Caco-2 (cell line): ENCODE data around the gene GABRE. TPM values are rescaled to one million over a fixed set of nuclear protein-coding genes. Genes with fewer than 3 reads are reported as not detected.
A peak's percentile ranks its signal among the peaks of the same experiment; 100 is the strongest.

Experiments
- BruUV-seq: library from RNA; stranded (reverse); fragments of 400-500 nt; replicated peaks from 2 replicates; lab custom pipeline; 2021; lab: Mats Ljungman, UMichigan
- CTCF ChIA-PET: fragments of 300-600 bp; sonication (Branson Sonifier 250); formaldehyde crosslinking; loops from one replicate; lab custom pipeline; 2022; ENCODE audit warnings: antibody characterized with exemption; lab: Charles Lee
- POLR2A ChIA-PET: fragments of 300-600 bp; sonication (Branson Sonifier 250); formaldehyde crosslinking; loops from one replicate; lab custom pipeline; 2022; ENCODE audit warnings: antibody characterized with exemption; lab: Charles Lee
- DNase-seq, 2 experiments: peaks; one replicate each; pipeline versions ENCODE4 v3.0.0 to v3.0.0-alpha.2; 2020 to 2022
- H3K27me3 ChIP-seq: replicated peaks from 2 replicates; pipeline ENCODE4 v1.6.0; 2011; ENCODE audit warnings: low read length; ENCODE audit not compliant: control insufficient read depth, insufficient read depth
- H3K36me3 ChIP-seq: 2 replicates; pipeline ENCODE4 v1.5.1; 2011; ENCODE audit warnings: low read length; ENCODE audit not compliant: control insufficient read depth, insufficient read depth
- H3K4me1 ChIP-seq: fragments of 250-450 bp; sonication (Bioruptor Pico); 2 replicates; pipeline ENCODE4 v1.5.1; 2020; ENCODE audit warnings: mild to moderate bottlenecking
- H3K4me3 ChIP-seq: 2 replicates; pipeline ENCODE4 v1.5.1; 2011; ENCODE audit warnings: low read depth, mild to moderate bottlenecking, control low read depth, low read length
- H3K9me3 ChIP-seq: fragments of 250-450 bp; sonication (Bioruptor Pico); 2 replicates; pipeline ENCODE4 v1.5.1; 2020; ENCODE audit warnings: mild to moderate bottlenecking, moderate library complexity
- H3K27ac Mint-ChIP-seq: one replicate; pipeline ENCODE4 v1.8.0; 2022; ENCODE audit warnings: mixed read lengths; ENCODE audit not compliant: unreplicated experiment
- H3K27me3 Mint-ChIP-seq: one replicate; pipeline ENCODE4 v1.8.0; 2022; ENCODE audit warnings: mixed read lengths; ENCODE audit not compliant: insufficient read depth, unreplicated experiment
- H3K36me3 Mint-ChIP-seq: one replicate; pipeline ENCODE4 v1.8.0; 2022; ENCODE audit warnings: mild to moderate bottlenecking, mixed read lengths; ENCODE audit not compliant: insufficient read depth, unreplicated experiment
- H3K4me1 Mint-ChIP-seq: one replicate; pipeline ENCODE4 v1.8.0; 2022; ENCODE audit warnings: low read depth, mixed read lengths; ENCODE audit not compliant: unreplicated experiment
- H3K4me3 Mint-ChIP-seq: one replicate; pipeline ENCODE4 v1.8.0; 2022; ENCODE audit warnings: mild to moderate bottlenecking, moderate library complexity, mixed read lengths; ENCODE audit not compliant: unreplicated experiment
- H3K9me3 Mint-ChIP-seq: one replicate; pipeline ENCODE4 v1.8.0; 2022; ENCODE audit warnings: mixed read lengths; ENCODE audit not compliant: unreplicated experiment
- CTCF ChIP-seq, 2 experiments: fragments of 200-600 bp in 1 of 2; IDR thresholded peaks; 1 replicate in 1 of 2; 2 replicates in 1 of 2; pipeline versions ENCODE4 v1.5.1 to v1.8.0; 2011 to 2022; ENCODE audit warnings: antibody characterized with exemption in 1 of 2, control low read depth in 1 of 2, inconsistent platforms in 1 of 2, low read depth in 1 of 2, low read length in 1 of 2, mild to moderate bottlenecking in 1 of 2, moderate library complexity in 1 of 2; ENCODE audit not compliant: insufficient read depth in 1 of 2, severe bottlenecking in 1 of 2, unreplicated experiment in 1 of 2
- intact Hi-C: fragments of 100-400 bp; cut with micrococcal nuclease; formaldehyde crosslinking; loops from one replicate; pipeline ENCODE4 v1.10.0; 2022; ENCODE audit not compliant: unreplicated experiment
- total RNA-seq: library from RNA; stranded (reverse); gene quantifications from 2 replicates; pipeline ENCODE4 v1.2.3, GENCODE V29; 2022

Gene GABRE
- total RNA-seq, 1 experiment from 2014 or later, result 40.4 TPM

- no peak for TF ChIP-seq CTCF (IDR thresholded peaks at IDR 0.05; ENCODE audit: insufficient read depth in 1 of 2, low read depth in 1 of 2, low read length in 1 of 2, severe bottlenecking in 1 of 2, unreplicated experiment in 1 of 2)
- Mint-ChIP-seq H3K9me3 (no peaks in the 10 kb centered on the region), H3K4me3 (no peak overlapping the region), H3K4me1 (peaks cover 7% of the 10 kb centered on the region), H3K36me3 (peaks cover 5% of the 10 kb centered on the region), H3K27ac (no peak overlapping the region), H3K27me3 (no peaks in the 10 kb centered on the region)
- no TSS peak for BruUV-seq
- no peaks in the 10 kb centered on the region for H3K9me3 ChIP-seq
- intact Hi-C loops, result loop anchor here (10.0 kb wide), 1 partner anchor 67 kb away; no protein-coding TSS in a partner anchor
- ChIA-PET CTCF (no interaction called here), POLR2A (no interaction called here)
- no peak overlapping the region for H3K4me3 ChIP-seq
- DNase-seq, result no peak
- H3K4me1 ChIP-seq, result peaks cover 3% of the 10 kb centered on the region; the same call in 1 of the 2 replicates
- H3K27me3 ChIP-seq, result no peaks in the 10 kb centered on the region
- no peaks in the 10 kb centered on the region for H3K36me3 ChIP-seq
Measured at GRCh38 chrX:151977923-151978322, 3.4 kb upstream of the GABRE start.

GRCh38 chrX:151977009-151977408 is 2.5 kb upstream of the GABRE start:
- Mint-ChIP-seq H3K36me3 (peaks cover 5% of the 10 kb centered on the region), H3K4me3 (no peak overlapping the region), H3K27ac (no peak overlapping the region), H3K4me1 (peaks cover 7% of the 10 kb centered on the region), H3K27me3 (no peaks in the 10 kb centered on the region), H3K9me3 (no peaks in the 10 kb centered on the region)
- POLR2A ChIA-PET, result no interaction called here
- Histone ChIP-seq H3K4me1 (peaks cover 3% of the 10 kb centered on the region; the same call in 1 of the 2 replicates), H3K4me3 (no peak overlapping the region), H3K36me3 (no peaks in the 10 kb centered on the region), H3K27me3 (no peaks in the 10 kb centered on the region), H3K9me3 (no peaks in the 10 kb centered on the region)
- intact Hi-C loops, result loop anchor here (10.0 kb wide), 1 partner anchor 68 kb away; no protein-coding TSS in a partner anchor
- DNase-seq, result no peak
- no peak for TF ChIP-seq CTCF (IDR thresholded peaks at IDR 0.05; ENCODE audit: insufficient read depth in 1 of 2, low read depth in 1 of 2, low read length in 1 of 2, severe bottlenecking in 1 of 2, unreplicated experiment in 1 of 2)
- CTCF ChIA-PET, result interaction anchor here (0.6 kb wide), 1 partner anchor 232 kb away, joined by 3 read pairs; no protein-coding TSS in a partner anchor
- no TSS peak for BruUV-seq

GRCh38 chrX:151975736-151976275 is 1.3 kb upstream of the GABRE start:
- Mint-ChIP-seq H3K9me3 (no peaks in the 10 kb centered on the region), H3K4me1 (peaks cover 7% of the 10 kb centered on the region), H3K27me3 (no peaks in the 10 kb centered on the region), H3K27ac (no peak overlapping the region), H3K4me3 (peak overlapping the region; percentile 54), H3K36me3 (peaks cover 6% of the 10 kb centered on the region)
- no TSS peak for BruUV-seq
- Histone ChIP-seq H3K4me1 (peaks cover 3% of the 10 kb centered on the region; the same call in 1 of the 2 replicates), H3K36me3 (no peaks in the 10 kb centered on the region), H3K9me3 (no peaks in the 10 kb centered on the region), H3K27me3 (no peaks in the 10 kb centered on the region), H3K4me3 (no peak overlapping the region)
- intact Hi-C loops, result loop anchor here (2.0 to 10.0 kb wide), 2 partner anchors 13 to 69 kb away; no protein-coding TSS in a partner anchor
- DNase-seq, result no peak
- ChIA-PET CTCF (no interaction called here), POLR2A (no interaction called here)
- TF ChIP-seq CTCF (IDR thresholded peaks at IDR 0.05; ENCODE audit: insufficient read depth in 1 of 2, low read depth in 1 of 2, low read length in 1 of 2, severe bottlenecking in 1 of 2, unreplicated experiment in 1 of 2), result no peak
